Mesothelial cell of epicardium (in vitro differentiated cells): ENCODE measurements around the gene DISC1. TPM values are rescaled to one million over a fixed set of nuclear protein-coding genes. Genes with fewer than 3 reads are reported as not detected.

Experiments used
- total RNA-seq: library from RNA; stranded (reverse); gene quantifications from 3 replicates; pipeline ENCODE4 v1.2.1, GENCODE V29; 2021

Gene DISC1
- total RNA-seq, 1 donor from 2014 or later = 9.1 TPM

Other genes with a start within 250 kb of the DISC1 start
- gene EGLN1, start 204.5 kb upstream of the DISC1 start, total RNA-seq = 32.5 to 34.4 TPM (median 33.6 TPM) in 3 replicates
- gene TSNAX, start 98.1 kb upstream of the DISC1 start, total RNA-seq = 31.2 to 33.7 TPM (median 31.8 TPM) in 3 replicates